Ishikawa (cell line): ENCODE data around the gene TSPAN4.

Experiments
- CEBPB ChIP-seq: IDR thresholded peaks from 2 replicates; pipeline ENCODE4 v1.6.1; 2012
- CREB1 ChIP-seq: IDR thresholded peaks from 2 replicates; pipeline ENCODE4 v1.6.1; 2012; ENCODE audit warnings: low read depth
- EGR1 ChIP-seq: IDR thresholded peaks from 2 replicates; pipeline ENCODE4 v1.6.1; 2012
- EP300 ChIP-seq: IDR thresholded peaks from 2 replicates; pipeline ENCODE4 v1.6.1; 2012; ENCODE audit warnings: borderline replicate concordance
- FOXM1 ChIP-seq: IDR thresholded peaks from 2 replicates; pipeline ENCODE4 v1.6.1; 2012; ENCODE audit warnings: low read depth, borderline replicate concordance
- RAD21 ChIP-seq: IDR thresholded peaks from 2 replicates; pipeline ENCODE4 v1.6.1; 2012; ENCODE audit warnings: low read depth
- TAF1 ChIP-seq: IDR thresholded peaks from 2 replicates; pipeline ENCODE4 v1.6.1; 2012; ENCODE audit warnings: low read depth, mild to moderate bottlenecking
- TCF12 ChIP-seq: IDR thresholded peaks from 2 replicates; pipeline ENCODE4 v1.6.1; 2012; ENCODE audit warnings: low read depth
- YY1 ChIP-seq: IDR thresholded peaks from 2 replicates; pipeline ENCODE4 v1.6.1; 2012; ENCODE audit warnings: low read depth
- ZBTB7A ChIP-seq: IDR thresholded peaks from 2 replicates; pipeline ENCODE4 v1.6.1; 2012; ENCODE audit warnings: low read depth
- TF ChIP-seq, protein P1 (sequence below): IDR thresholded peaks from 2 replicates; pipeline ENCODE4 v1.6.1; 2012
- TF ChIP-seq, protein P2 (sequence below): IDR thresholded peaks from 2 replicates; pipeline ENCODE4 v1.6.1; 2012; ENCODE audit warnings: low read depth, mild to moderate bottlenecking
- TF ChIP-seq, protein P3 (sequence below): IDR thresholded peaks from 2 replicates; pipeline ENCODE4 v1.6.1; 2012

DNA sequence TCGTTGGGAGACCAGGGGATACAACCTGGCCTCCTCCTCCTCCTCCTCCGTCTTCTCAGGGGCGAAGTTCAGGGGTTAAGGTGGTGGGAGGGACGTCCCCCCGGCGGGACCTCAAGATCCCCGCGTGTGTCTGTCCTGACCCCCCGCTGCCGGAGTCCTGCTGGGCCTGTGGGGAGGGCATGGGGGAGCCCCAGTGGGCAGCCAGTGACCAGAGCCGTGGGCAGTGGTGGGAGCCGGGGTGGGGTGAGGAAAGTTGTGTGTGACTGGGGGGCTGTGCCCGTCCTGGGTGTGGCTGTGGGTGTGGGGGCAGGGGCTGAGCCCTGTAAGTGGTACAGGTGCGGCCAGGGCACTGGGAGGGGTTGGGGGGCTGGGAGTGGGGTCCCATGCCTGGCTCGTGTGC lies 10.1 kb downstream of the TSPAN4 start:
- TF ChIP-seq FOXM1 (no peak), EGR1 (no peak), CREB1 (no peak), YY1 (no peak), TCF12 (no peak), EP300 (no peak), ZBTB7A (no peak), RAD21 (no peak), CEBPB (no peak), TAF1 (no peak)
- TF ChIP-seq, protein P1, sequence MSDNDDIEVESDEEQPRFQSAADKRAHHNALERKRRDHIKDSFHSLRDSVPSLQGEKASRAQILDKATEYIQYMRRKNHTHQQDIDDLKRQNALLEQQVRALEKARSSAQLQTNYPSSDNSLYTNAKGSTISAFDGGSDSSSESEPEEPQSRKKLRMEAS, result no peak
- TF ChIP-seq, protein P2, sequence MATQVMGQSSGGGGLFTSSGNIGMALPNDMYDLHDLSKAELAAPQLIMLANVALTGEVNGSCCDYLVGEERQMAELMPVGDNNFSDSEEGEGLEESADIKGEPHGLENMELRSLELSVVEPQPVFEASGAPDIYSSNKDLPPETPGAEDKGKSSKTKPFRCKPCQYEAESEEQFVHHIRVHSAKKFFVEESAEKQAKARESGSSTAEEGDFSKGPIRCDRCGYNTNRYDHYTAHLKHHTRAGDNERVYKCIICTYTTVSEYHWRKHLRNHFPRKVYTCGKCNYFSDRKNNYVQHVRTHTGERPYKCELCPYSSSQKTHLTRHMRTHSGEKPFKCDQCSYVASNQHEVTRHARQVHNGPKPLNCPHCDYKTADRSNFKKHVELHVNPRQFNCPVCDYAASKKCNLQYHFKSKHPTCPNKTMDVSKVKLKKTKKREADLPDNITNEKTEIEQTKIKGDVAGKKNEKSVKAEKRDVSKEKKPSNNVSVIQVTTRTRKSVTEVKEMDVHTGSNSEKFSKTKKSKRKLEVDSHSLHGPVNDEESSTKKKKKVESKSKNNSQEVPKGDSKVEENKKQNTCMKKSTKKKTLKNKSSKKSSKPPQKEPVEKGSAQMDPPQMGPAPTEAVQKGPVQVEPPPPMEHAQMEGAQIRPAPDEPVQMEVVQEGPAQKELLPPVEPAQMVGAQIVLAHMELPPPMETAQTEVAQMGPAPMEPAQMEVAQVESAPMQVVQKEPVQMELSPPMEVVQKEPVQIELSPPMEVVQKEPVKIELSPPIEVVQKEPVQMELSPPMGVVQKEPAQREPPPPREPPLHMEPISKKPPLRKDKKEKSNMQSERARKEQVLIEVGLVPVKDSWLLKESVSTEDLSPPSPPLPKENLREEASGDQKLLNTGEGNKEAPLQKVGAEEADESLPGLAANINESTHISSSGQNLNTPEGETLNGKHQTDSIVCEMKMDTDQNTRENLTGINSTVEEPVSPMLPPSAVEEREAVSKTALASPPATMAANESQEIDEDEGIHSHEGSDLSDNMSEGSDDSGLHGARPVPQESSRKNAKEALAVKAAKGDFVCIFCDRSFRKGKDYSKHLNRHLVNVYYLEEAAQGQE, result no peak
- TF ChIP-seq, protein P3, sequence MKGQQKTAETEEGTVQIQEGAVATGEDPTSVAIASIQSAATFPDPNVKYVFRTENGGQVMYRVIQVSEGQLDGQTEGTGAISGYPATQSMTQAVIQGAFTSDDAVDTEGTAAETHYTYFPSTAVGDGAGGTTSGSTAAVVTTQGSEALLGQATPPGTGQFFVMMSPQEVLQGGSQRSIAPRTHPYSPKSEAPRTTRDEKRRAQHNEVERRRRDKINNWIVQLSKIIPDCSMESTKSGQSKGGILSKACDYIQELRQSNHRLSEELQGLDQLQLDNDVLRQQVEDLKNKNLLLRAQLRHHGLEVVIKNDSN, result no peak
